ENCODE results near the gene PLAAT4.

Gene PLAAT4

GRCh38 chr11:63589000-63589399, 52.4 kb downstream of the PLAAT4 start:
- TF ChIP-seq CTCF (IDR thresholded peaks at IDR 0.05) = no peak
- no peak overlapping the region for H3K27ac ChIP-seq
- H3K4me3 ChIP-seq = no peak overlapping the region
- no peak for DNase-seq (ENCODE audit: low spot score)

GRCh38 chr11:63590024-63590788, 53.6 kb downstream of the PLAAT4 start:
- H3K27ac ChIP-seq = no peak overlapping the region
- DNase-seq (ENCODE audit: low spot score) = no peak
- no peak for TF ChIP-seq CTCF (IDR thresholded peaks at IDR 0.05)
- H3K4me3 ChIP-seq = no peak overlapping the region

- Histone ChIP-seq H3K4me3 (no peak overlapping the region), H3K27ac (no peak overlapping the region)
- DNase-seq (ENCODE audit: low spot score) = no peak
- TF ChIP-seq CTCF (IDR thresholded peaks at IDR 0.05) = no peak
Observed at GRCh38 chr11:63592975-63593395, 56.4 kb downstream of the PLAAT4 start.

GRCh38 chr11:63595296-63595695, 58.7 kb downstream of the PLAAT4 start:
- Histone ChIP-seq H3K27ac (no peak overlapping the region), H3K4me3 (no peak overlapping the region)
- no peak for DNase-seq (ENCODE audit: low spot score)
- TF ChIP-seq CTCF (IDR thresholded peaks at IDR 0.05) = no peak

Measured in coronary artery (tissue), 2 donors.